Left ventricle myocardium superior (tissue), 1 donor: ENCODE measurements around the gene SLC6A2. TPM values are rescaled to one million over a fixed set of nuclear protein-coding genes. Genes with fewer than 3 reads are reported as not detected.

Experiments
- ATAC-seq: fragments of 200-7000 bp; cut with Tn5 transposase; one replicate; pipeline ENCODE4 v1.9.1; 2020; ENCODE audit warnings: mild to moderate bottlenecking, moderate library complexity
- DNase-seq: peaks from one replicate; pipeline ENCODE4 v3.0.0-alpha.2; 2020
- intact Hi-C: fragments of 100-400 bp; cut with micrococcal nuclease; formaldehyde crosslinking; loops from one replicate; pipeline ENCODE4 v1.11.0; 2022
- total RNA-seq: library from RNA; stranded (reverse); fragmentation: NEBNext Ultra II Directional; extraction: Animal tissue kit (Norgen Biotek cat#: 25700); gene quantifications from one replicate; pipeline ENCODE4 v1.2.1, GENCODE V29; 2021
- donor health status: DM: no; HTN: yes; CAD: no; lungs with severe emphysema.

SLC6A2 gene
- total RNA-seq, 1 donor from 2014 or later = not detected

DNA sequence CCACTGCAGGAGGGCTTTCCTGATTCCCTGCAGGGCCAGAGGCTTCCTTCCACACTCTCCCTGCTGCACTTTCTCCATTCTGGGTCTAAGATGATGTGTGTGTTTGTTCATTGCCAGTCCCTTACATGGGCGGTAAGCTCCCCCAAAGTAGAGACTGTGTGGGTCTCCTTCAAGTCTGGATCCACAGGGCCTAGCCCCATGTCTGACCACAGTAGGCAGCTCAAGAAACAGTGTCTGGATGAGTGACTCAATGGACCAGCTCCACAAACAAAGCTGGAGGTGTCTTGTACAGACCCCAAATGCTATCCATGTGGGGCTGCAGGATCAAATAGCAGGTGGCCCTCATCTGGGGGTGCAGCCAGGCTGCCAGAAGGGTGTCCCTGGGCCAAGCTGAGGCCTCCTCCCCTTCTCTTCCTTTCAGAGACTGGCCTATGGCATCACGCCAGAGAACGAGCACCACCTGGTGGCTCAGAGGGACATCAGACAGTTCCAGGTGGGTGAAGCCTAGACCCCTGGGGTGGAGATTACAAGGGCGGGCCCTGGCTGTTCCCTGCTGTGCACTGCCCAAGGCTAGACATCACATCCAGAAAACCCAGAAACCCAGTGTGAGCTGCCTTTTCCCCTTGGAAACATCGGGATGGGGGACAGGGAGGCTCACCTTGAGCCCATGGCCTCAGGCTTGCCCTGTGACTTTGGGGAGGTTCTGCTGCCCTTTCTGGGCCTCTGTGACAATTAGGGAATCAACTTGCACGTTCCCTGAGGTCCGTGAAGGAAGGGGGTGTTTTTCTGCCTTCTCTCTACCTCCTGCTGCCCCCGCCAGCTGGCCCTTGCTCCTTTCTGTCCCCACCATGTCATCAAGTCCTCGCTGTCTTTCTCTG, 45.9 kb downstream of the SLC6A2 start:
- intact Hi-C loops = loop anchor here (5.0 kb wide), 1 partner anchor 234 kb away; no protein-coding TSS in a partner anchor
- DNase-seq (peak; percentile 75), ATAC-seq (peak; percentile 79)

GRCh38 chr16:55703003-55704001, 47.5 kb downstream of the SLC6A2 start:
- DNase-seq = no peak
- intact Hi-C loops = loop anchor here (5.0 kb wide), 1 partner anchor 236 kb away; no protein-coding TSS in a partner anchor
- ATAC-seq = no peak

GRCh38 chr16:55706739-55707384, 51.1 kb downstream of the SLC6A2 start:
- intact Hi-C loops = no loop called here
- ATAC-seq (peak; percentile 72), DNase-seq (no peak)

DNA sequence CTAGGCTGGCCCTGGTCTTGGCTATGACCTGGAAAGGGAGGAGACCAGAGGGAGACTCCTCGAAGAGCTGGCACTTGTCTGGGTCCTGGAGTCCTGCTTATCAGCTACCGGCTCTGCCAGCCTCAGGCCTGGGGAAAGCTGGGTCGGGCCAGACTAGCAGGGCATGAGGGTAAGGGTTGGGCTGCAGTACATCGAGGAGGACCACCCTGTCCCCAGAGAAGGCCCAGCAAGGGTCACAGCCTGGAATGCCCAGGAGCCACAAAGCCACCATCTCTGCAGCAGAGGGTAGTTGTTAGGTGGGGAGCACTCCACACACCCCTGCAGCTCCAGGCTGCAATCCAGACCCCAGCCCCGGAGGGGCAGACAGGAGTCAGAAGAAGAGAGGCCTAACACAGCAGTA, 54.0 kb downstream of the SLC6A2 start:
- no peak for ATAC-seq
- no peak for DNase-seq
- intact Hi-C loops = no loop called here

DNA sequence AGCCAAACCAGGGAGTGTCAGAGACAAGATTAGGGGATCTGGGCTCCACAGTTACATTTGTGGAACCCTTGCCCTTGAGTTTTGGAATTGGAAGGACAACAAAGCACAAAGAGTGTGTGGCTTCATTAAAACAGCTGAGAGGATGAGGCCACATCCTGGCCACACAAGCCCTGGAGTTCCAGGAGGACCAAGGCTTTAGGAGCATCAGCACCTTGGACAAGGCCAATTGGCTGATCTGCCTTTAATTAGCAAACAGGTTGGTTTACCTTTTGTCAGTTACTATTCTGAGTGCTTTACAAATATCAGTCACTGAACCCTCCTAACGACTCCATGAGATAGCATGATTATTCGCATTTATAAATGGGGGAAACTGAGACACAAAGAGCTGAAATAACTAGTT, 54.7 kb downstream of the SLC6A2 start:
- intact Hi-C loops = no loop called here
- ATAC-seq = no peak
- DNase-seq = no peak

GRCh38 chr16:55711959-55712876, 56.4 kb downstream of the SLC6A2 start:
- intact Hi-C loops = no loop called here
- ATAC-seq = peak; percentile 81
- DNase-seq = peak; percentile 78

GRCh38 chr16:55713103-55713502, 57.3 kb downstream of the SLC6A2 start:
- ATAC-seq = no peak
- intact Hi-C loops = no loop called here
- no peak for DNase-seq

DNA sequence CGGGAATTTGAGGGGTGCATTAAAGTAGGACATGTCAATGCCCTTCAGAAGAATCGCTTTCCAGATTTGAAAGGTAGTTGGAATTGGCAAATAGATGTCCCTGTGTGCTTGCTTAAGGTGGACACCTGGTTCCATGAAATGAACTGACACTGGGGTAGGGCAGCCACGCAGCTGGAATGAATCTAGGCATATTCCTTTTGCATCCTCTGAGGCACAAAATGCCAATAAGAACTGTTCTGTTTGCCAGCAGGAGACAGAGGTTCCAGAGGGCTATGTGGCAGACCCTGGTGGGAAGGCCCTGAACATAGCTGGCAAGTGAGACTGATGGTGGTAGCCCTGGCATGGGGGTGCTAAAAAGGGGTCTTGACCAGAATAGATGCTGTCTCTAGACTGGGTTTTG, 61.5 kb downstream of the SLC6A2 start:
- no peak for ATAC-seq
- DNase-seq = no peak
- intact Hi-C loops = no loop called here

- ATAC-seq (no peak), DNase-seq (no peak)
- intact Hi-C loops = no loop called here
Measured at GRCh38 chr16:55725055-55725777, 69.4 kb downstream of the SLC6A2 start.

- no peak for ATAC-seq
- no peak for DNase-seq
- intact Hi-C loops = no loop called here
Measured at GRCh38 chr16:55728797-55729196, 73.0 kb downstream of the SLC6A2 start.

GRCh38 chr16:55730115-55730514, 74.3 kb downstream of the SLC6A2 start:
- DNase-seq (no peak), ATAC-seq (no peak)
- intact Hi-C loops = no loop called here

DNA sequence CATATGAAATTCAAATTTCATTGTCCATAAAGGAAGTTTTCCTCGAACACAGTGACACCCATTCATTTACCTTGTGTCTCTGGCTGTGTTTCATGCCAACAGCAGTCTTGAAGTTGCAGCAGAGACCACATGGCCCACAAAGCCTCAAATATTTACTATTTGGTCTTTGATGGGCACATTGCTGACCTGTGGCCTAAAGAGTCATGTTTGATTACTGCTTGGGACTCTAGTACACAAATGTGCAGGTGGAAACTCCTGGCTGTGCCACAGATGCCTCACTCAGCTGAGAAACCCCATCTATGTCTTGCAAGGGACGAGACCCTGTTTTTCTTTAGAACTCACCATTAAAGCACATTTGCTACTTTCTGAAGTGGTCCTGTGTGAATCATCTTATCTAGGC, 76.7 kb downstream of the SLC6A2 start:
- intact Hi-C loops = no loop called here
- DNase-seq (no peak), ATAC-seq (no peak)

DNA sequence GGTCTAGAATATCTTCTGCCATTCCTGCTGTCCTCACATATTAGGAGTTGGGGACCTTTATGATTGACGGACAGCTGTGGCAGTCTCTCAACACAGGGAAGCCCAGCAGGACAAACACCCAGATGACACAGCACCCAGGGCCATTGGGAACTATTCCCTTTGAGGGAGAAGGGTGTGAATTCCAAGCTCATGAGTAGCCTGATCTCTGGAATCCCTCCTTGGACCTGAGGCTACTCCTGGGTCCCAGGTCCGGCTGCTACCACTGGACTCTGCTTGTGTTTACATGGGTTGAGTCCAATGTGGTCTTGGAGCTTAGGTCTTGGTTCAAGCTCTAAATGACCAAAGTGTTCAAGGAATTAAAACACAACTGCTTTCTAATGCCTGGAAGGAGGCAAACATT, 78.9 kb downstream of the SLC6A2 start:
- DNase-seq = no peak
- no peak for ATAC-seq
- intact Hi-C loops = no loop called here

DNA sequence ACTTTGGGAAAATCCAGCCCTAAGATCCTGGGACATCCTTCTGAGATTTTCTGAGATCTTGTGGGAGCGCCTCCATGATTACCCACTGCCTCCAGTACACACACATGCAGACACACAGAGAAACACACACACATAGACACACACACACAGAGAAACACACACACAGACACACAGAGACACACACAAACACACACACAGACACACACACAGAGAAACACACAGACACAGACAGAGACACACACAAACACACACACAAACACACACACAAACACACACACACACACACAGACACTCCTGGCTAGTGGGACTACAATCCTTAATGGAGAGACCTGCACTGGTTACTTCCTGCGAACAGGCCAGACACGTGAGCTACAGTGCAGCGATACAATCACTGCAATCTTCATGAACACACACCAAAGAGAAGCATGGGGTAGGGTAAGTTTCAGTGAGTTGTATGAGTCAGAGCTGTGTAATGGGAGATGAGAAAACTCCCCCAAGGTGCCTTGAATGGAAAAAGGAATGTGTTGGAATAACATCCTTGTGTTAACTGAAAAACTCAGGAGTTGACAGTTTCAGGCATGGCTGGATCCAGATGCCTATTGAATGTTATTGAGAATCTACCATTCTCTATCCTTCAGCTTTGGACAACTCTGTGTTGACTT, 79.5 kb downstream of the SLC6A2 start:
- no peak for DNase-seq
- intact Hi-C loops = no loop called here
- ATAC-seq = no peak

GRCh38 chr16:55736671-55737070, 80.9 kb downstream of the SLC6A2 start:
- intact Hi-C loops = no loop called here

GRCh38 chr16:55737318-55737717, 81.5 kb downstream of the SLC6A2 start:
- DNase-seq (no peak), ATAC-seq (no peak)
- intact Hi-C loops = no loop called here

More at GRCh38 chr16:55736671-55737070, 80.9 kb downstream of the SLC6A2 start:
- DNase-seq = no peak
- no peak for ATAC-seq

DNA sequence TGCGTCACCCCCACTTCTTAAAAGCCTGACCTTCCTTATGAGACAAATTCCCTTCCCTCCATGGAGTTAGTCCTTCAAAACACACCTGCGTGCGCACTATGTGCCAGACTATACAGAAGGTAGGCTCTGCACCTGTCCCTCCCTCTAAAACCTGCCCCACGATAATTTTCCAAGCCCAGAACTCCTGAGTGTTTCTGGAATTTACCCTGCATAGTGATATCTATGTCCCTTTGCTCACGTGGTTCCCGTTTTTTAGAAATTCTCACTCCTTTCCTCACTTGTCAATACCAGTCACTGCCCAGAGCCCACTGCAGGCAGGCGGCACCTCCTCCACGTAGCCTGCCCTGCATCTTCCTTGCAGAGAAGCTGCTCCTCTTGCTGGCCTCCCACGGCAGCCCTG, 82.2 kb downstream of the SLC6A2 start:
- intact Hi-C loops = no loop called here
- ATAC-seq = no peak
- DNase-seq = no peak
